Breast epithelium (tissue), 4 donors: Measurements from ENCODE around the gene SPACA9. TPM values are rescaled to one million over a fixed set of nuclear protein-coding genes. Genes with fewer than 3 reads are reported as not detected.

Source experiments
- DNase-seq, 2 donors: peaks; one replicate each; pipeline ENCODE4 v3.0.0-alpha.2; 2019; ENCODE audit warnings: low spot score in 2 of 2
- H3K27ac ChIP-seq, 2 donors: fragments of 200-600 bp; sonication (generic) in 1 of 2; one replicate each; pipeline ENCODE4 v1.5.1; 2016 to 2019; ENCODE audit warnings: mild to moderate bottlenecking in 1 of 2
- H3K27me3 ChIP-seq, 2 donors: fragments of 200-600 bp; sonication (generic) in 1 of 2; one replicate each; pipeline versions ENCODE4 v1.5.1 to v1.6.0; 2017 to 2019; ENCODE audit warnings: control low read depth in 1 of 2, mild to moderate bottlenecking in 1 of 2
- H3K36me3 ChIP-seq: fragments of 200-600 bp; one replicate; pipeline ENCODE4 v1.5.1; 2019
- H3K4me1 ChIP-seq, 2 donors: fragments of 200-600 bp; sonication (generic); one replicate each; pipeline ENCODE4 v1.5.1; 2016 to 2019; ENCODE audit warnings: control low read depth in 1 of 2
- H3K4me3 ChIP-seq, 3 donors: fragments of 200-600 bp; sonication (generic); 1 replicate in 2 of 3; 2 replicates in 1 of 3; pipeline ENCODE4 v1.5.1; 2016 to 2019; ENCODE audit warnings: mild to moderate bottlenecking in 3 of 3, moderate library complexity in 2 of 3
- H3K9me3 ChIP-seq, 2 donors: fragments of 200-600 bp; sonication (generic) in 1 of 2; one replicate each; pipeline ENCODE4 v1.5.1; 2016 to 2019; ENCODE audit warnings: control low read depth in 1 of 2
- CTCF ChIP-seq, 3 donors: fragments of 450-650 bp; IDR thresholded peaks; one replicate each; pipeline ENCODE4 v1.5.1; 2016 to 2017; ENCODE audit warnings: antibody characterized with exemption in 3 of 3, mild to moderate bottlenecking in 3 of 3, moderate library complexity in 3 of 3
- POLR2A ChIP-seq: fragments of 450-650 bp; IDR thresholded peaks from one replicate; pipeline ENCODE4 v1.6.1; 2016; ENCODE audit warnings: antibody characterized with exemption, mild to moderate bottlenecking, moderate library complexity
- POLR2AphosphoS5 ChIP-seq, 3 donors: sonication (generic); formaldehyde crosslinking; IDR thresholded peaks; one replicate each; pipeline ENCODE4 v1.6.1; 2017; ENCODE audit warnings: antibody characterized with exemption in 3 of 3
- intact Hi-C: fragments of 100-400 bp; cut with DNase I; formaldehyde crosslinking; loops from one replicate; pipeline ENCODE4 v1.15.1; 2023; ENCODE audit warnings: low total_unique reads
- total RNA-seq, 3 donors: library from RNA; depleted of rRNA; stranded (reverse); fragments of >200 nt; gene quantifications; one replicate each; pipeline ENCODE4 v1.1.0, GENCODE V29; 2016

SPACA9 gene
- total RNA-seq, 3 donors from 2014 or later = 2.9 to 5.4 (median 5.0) TPM

- H3K27me3 ChIP-seq = no peaks in the 10 kb centered on the region
- no peaks in the 10 kb centered on the region for H3K9me3 ChIP-seq
- H3K4me1 ChIP-seq = no peaks in the 10 kb centered on the region
- intact Hi-C loops = loop anchor here (10.0 kb wide), 1 partner anchor 788 kb away; the partner anchor contains the start of gene MED27
- TF ChIP-seq CTCF (IDR thresholded peaks at IDR 0.05) (no peak), POLR2AphosphoS5 (IDR thresholded peaks at IDR 0.05) (no peak), POLR2A (no peak)
- no peak overlapping the region for H3K4me3 ChIP-seq
- H3K36me3 ChIP-seq = no peaks in the 10 kb centered on the region
- no peak for DNase-seq
- no peak overlapping the region for H3K27ac ChIP-seq
Observed at GRCh38 chr9:132863096-132863495, 15.6 kb upstream of the SPACA9 start.

- TF ChIP-seq CTCF (IDR thresholded peaks at IDR 0.05) = no peak
- no peak for TF ChIP-seq POLR2A
- no peak for TF ChIP-seq POLR2AphosphoS5 (IDR thresholded peaks at IDR 0.05)
- intact Hi-C loops = loop anchor here (10.0 kb wide), 1 partner anchor 789 kb away; the partner anchor contains the start of gene MED27
Observed at GRCh38 chr9:132864277-132864676, 14.4 kb upstream of the SPACA9 start.

DNA sequence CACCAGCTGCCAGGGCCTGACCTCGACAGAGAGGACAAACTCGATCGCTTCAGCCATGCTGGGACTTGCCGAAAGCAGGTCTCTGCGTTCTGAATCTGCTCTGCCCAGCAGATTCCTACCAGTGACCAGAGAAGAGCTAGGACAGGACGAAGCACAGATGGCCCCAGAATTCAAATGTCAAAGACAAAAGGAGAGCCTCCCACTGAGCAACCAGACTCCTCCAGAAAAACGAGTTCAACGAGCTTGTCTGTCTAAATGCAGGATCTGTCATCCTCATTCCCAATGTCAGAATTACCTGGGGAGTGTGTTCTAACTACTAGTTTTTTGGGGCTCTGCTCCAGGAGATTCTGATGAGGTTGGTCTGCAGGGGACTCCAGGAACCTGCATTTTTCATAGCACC is 14.0 kb upstream of the SPACA9 start:
- H3K27me3 ChIP-seq = no peaks in the 10 kb centered on the region
- no peaks in the 10 kb centered on the region for H3K36me3 ChIP-seq
- H3K27ac ChIP-seq = no peak overlapping the region
- no peak for TF ChIP-seq POLR2A
- TF ChIP-seq CTCF (IDR thresholded peaks at IDR 0.05) = no peak
- no peak for TF ChIP-seq POLR2AphosphoS5 (IDR thresholded peaks at IDR 0.05)
- no peak for DNase-seq
- no peaks in the 10 kb centered on the region for H3K4me1 ChIP-seq
- H3K4me3 ChIP-seq = no peak overlapping the region
- intact Hi-C loops = loop anchor here (10.0 kb wide), 1 partner anchor 790 kb away; the partner anchor contains the start of gene MED27
- no peaks in the 10 kb centered on the region for H3K9me3 ChIP-seq

More at GRCh38 chr9:132864277-132864676, 14.4 kb upstream of the SPACA9 start:
- no peaks in the 10 kb centered on the region for H3K36me3 ChIP-seq
- no peak for DNase-seq
- no peak overlapping the region for H3K27ac ChIP-seq
- H3K27me3 ChIP-seq = no peaks in the 10 kb centered on the region
- no peaks in the 10 kb centered on the region for H3K4me1 ChIP-seq
- no peak overlapping the region for H3K4me3 ChIP-seq
- no peaks in the 10 kb centered on the region for H3K9me3 ChIP-seq

DNA sequence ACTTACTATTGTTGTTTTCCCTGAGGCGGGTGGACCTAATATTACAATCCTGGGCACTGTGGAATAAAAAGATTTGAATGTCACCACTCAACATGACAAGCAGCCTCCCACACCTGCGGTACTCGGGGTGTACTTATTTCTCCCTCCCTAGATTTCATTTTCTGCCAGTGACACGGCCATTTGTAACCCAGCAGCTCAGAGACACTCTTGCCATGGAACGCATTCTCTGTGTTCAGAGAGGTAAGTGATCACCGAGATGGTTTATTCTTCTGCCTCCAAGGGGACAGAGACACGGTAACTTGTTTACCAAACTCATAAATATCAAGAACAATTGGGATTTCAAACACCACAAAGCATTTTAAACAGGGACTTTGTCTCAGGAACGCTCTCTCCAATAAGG is 11.8 kb upstream of the SPACA9 start:
- intact Hi-C loops = loop anchor here (10.0 kb wide), 1 partner anchor 792 kb away; the partner anchor contains the start of gene MED27
- Histone ChIP-seq H3K9me3 (no peaks in the 10 kb centered on the region), H3K27me3 (no peaks in the 10 kb centered on the region), H3K27ac (no peak overlapping the region), H3K4me3 (no peak overlapping the region), H3K4me1 (no peaks in the 10 kb centered on the region), H3K36me3 (no peaks in the 10 kb centered on the region)
- DNase-seq = no peak
- TF ChIP-seq CTCF (IDR thresholded peaks at IDR 0.05) (no peak), POLR2AphosphoS5 (IDR thresholded peaks at IDR 0.05) (no peak), POLR2A (no peak)

DNA sequence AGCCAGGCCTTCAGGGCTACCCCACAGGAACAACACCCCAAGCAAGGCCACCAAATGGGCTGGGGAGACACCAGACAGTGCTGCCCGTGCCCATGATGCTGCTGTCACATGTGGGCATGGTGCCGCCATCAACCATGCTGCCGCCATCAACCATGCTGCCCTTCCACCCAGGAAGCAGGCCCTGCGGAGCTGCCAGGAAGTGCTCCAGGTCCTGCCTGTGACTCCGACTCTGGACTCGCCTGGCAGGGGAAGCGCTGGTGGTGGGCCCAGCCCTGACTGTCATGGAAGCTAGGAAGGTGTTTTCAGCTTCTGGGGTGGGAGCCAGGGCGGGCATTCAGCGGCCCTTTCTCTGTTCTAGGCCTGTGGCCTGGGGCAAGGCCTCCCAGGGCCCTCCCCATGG is 9.4 kb upstream of the SPACA9 start:
- no peak for TF ChIP-seq POLR2A
- no peak for TF ChIP-seq POLR2AphosphoS5 (IDR thresholded peaks at IDR 0.05)
- TF ChIP-seq CTCF (IDR thresholded peaks at IDR 0.05) = no peak
- Histone ChIP-seq H3K27me3 (no peaks in the 10 kb centered on the region), H3K4me1 (no peaks in the 10 kb centered on the region), H3K36me3 (no peaks in the 10 kb centered on the region), H3K27ac (no peak overlapping the region), H3K4me3 (no peak overlapping the region), H3K9me3 (no peaks in the 10 kb centered on the region)
- DNase-seq = no peak
- intact Hi-C loops = loop anchor here (10.0 kb wide), 1 partner anchor 794 kb away; the partner anchor contains the start of gene MED27
